Adrenal gland (tissue), 12 donors: ENCODE measurements around the gene RHOBTB3. TPM values are rescaled to one million over a fixed set of nuclear protein-coding genes. Genes with fewer than 3 reads are reported as not detected.
A peak's percentile ranks its signal among the peaks of the same experiment; 100 is the strongest.

Source experiments
- DNase-seq, 7 donors: peaks; one replicate each; pipeline ENCODE4 v3.0.0-alpha.2; 2019 to 2020
- H3K27ac ChIP-seq, 5 donors: fragments of 200-600 bp; sonication (generic) in 4 of 5; 1 replicate in 3 of 5; 2 replicates in 2 of 5; pipeline versions ENCODE4 v1.5.1 to v1.8.0; 2016 to 2020; ENCODE audit warnings: mild to moderate bottlenecking in 1 of 5
- H3K27me3 ChIP-seq: fragments of 200-600 bp; 2 replicates; pipeline ENCODE4 v1.8.0; 2021
- H3K36me3 ChIP-seq, 2 donors: fragments of 200-600 bp; replicated peaks in 1 of 2; 1 replicate in 1 of 2; 2 replicates in 1 of 2; pipeline versions ENCODE4 v1.5.1 to v1.8.0; 2018 to 2022
- H3K4me1 ChIP-seq, 2 donors: fragments of 200-600 bp; replicated peaks in 1 of 2; 1 replicate in 1 of 2; 2 replicates in 1 of 2; pipeline versions ENCODE4 v1.5.1 to v1.8.0; 2018 to 2021
- H3K4me3 ChIP-seq, 4 donors: fragments of 200-600 bp; sonication (generic) in 3 of 4; one replicate each; pipeline ENCODE4 v1.5.1; 2016 to 2018
- H3K9me3 ChIP-seq, 3 donors: fragments of 200-600 bp; sonication (generic) in 1 of 3; replicated peaks in 1 of 3; 1 replicate in 2 of 3; 2 replicates in 1 of 3; pipeline versions ENCODE4 v1.5.1 to v1.8.0; 2016 to 2021
- POLR2A ChIP-seq, 2 donors: fragments of 450-650 bp; IDR thresholded peaks; one replicate each; pipeline ENCODE4 v1.6.1; 2017; ENCODE audit warnings: antibody characterized with exemption in 2 of 2, mild to moderate bottlenecking in 2 of 2, moderate library complexity in 1 of 2
- WGBS, 4 donors: extraction: QIAGEN DNeasy Blood & Tissue Kit in 2 of 4; methylation state at CpG; one replicate each; pipeline versions ENCODE4 v1.1.5 to v1.1.7; 2013 to 2017; 5-methylcytosine and 5-hydroxymethylcytosine counted together
- intact Hi-C, 2 donors: fragments of 100-400 bp; cut with DNase I; formaldehyde crosslinking; loops; one replicate each; pipeline versions ENCODE4 v1.14.1 to v1.15.0; 2022 to 2023
- polyA plus RNA-seq, 3 donors: library from polyadenylated mRNA; stranded (reverse); fragments of 200-250 nt in 2 of 3; fragments of 350-450 nt in 1 of 3; fragmentation: Illumina TruSeq in 1 of 3; extraction: RNeasy Lipid Tissue Mini Kit (QIAGEN cat#74804) in 1 of 3; gene quantifications; one replicate each; pipeline ENCODE4 v1.2.3, GENCODE V29; 2013 to 2014
- total RNA-seq, 9 donors: library from RNA; depleted of rRNA in 4 of 9; stranded (reverse); fragments of >200 nt in 4 of 9; fragments of 120-200 nt in 1 of 9; fragmentation: NEBNext Ultra II Directional in 1 of 9; extraction: Animal tissue kit (Norgen Biotek cat#: 25700) in 1 of 9; gene quantifications; one replicate each; pipeline versions ENCODE4 v1.1.0 to v1.2.4, GENCODE V29; 2013 to 2023
- TF ChIP-seq, protein P1 (sequence below), 6 experiments: fragments of 450-650 bp in 4 of 6; fragments of 200-600 bp in 2 of 6; sonication (generic) in 1 of 6; IDR thresholded peaks; 1 replicate in 5 of 6; 2 replicates in 1 of 6; pipeline versions ENCODE4 v1.5.1 to v1.8.0; 2016 to 2021; ENCODE audit warnings: antibody characterized with exemption in 6 of 6, mild to moderate bottlenecking in 2 of 6, moderate library complexity in 1 of 6
- donor health status: healthy with polysubstance abuse.
- donor health status: Bipolar disorder and iron deficiency.
- donor health status: DM: yes; HTN: yes; CAD: no.
- donor health status: DM: no; HTN: no; CAD: no.
- donor health status: DM: no; HTN: no; CAD: no.
- donor health status: DM: yes; HTN: yes; CAD: no.

The RHOBTB3 gene
- total and polyA plus RNA-seq, 12 donors, result 23.9 to 258 (median 108) TPM

DNA sequence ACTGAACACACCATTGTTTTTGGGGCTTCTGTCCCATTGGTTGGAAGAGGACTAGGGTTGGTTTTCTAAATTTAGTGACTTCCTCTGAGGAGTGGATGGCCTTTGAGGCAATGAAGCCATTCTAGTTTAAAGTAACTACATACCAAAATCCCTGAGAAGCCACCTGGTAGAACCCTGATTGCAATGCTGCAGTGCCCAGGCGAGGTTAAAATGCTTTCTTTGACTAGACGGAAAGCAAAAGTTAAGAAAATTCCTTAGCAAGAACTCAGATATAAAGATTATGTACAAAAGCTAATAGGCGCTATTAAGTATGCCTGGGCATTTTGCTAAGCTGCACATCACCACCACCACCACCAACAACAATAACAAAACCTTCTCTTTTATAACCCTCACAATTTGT is 70.8 kb downstream of the RHOBTB3 start:
- H3K9me3 ChIP-seq, result no peaks in the 10 kb centered on the region
- H3K27ac ChIP-seq, result no peak overlapping the region
- DNase-seq, result no peak
- H3K4me3 ChIP-seq, result no peak overlapping the region
- no peaks in the 10 kb centered on the region for H3K36me3 ChIP-seq
- peaks cover 0 to 9% of the 10 kb centered on the region in 2 donors for H3K4me1 ChIP-seq
- TF ChIP-seq, protein P1, sequence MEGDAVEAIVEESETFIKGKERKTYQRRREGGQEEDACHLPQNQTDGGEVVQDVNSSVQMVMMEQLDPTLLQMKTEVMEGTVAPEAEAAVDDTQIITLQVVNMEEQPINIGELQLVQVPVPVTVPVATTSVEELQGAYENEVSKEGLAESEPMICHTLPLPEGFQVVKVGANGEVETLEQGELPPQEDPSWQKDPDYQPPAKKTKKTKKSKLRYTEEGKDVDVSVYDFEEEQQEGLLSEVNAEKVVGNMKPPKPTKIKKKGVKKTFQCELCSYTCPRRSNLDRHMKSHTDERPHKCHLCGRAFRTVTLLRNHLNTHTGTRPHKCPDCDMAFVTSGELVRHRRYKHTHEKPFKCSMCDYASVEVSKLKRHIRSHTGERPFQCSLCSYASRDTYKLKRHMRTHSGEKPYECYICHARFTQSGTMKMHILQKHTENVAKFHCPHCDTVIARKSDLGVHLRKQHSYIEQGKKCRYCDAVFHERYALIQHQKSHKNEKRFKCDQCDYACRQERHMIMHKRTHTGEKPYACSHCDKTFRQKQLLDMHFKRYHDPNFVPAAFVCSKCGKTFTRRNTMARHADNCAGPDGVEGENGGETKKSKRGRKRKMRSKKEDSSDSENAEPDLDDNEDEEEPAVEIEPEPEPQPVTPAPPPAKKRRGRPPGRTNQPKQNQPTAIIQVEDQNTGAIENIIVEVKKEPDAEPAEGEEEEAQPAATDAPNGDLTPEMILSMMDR (IDR thresholded peaks at IDR 0.05), result no peak
- no peak for TF ChIP-seq POLR2A (IDR thresholded peaks at IDR 0.05)
- no peaks in the 10 kb centered on the region for H3K27me3 ChIP-seq
- 95 to 100% (median 98%) methylated on average over 3 of the region's 3 CpGs for WGBS, 4 donors
- intact Hi-C loops, result no loop called here

DNA sequence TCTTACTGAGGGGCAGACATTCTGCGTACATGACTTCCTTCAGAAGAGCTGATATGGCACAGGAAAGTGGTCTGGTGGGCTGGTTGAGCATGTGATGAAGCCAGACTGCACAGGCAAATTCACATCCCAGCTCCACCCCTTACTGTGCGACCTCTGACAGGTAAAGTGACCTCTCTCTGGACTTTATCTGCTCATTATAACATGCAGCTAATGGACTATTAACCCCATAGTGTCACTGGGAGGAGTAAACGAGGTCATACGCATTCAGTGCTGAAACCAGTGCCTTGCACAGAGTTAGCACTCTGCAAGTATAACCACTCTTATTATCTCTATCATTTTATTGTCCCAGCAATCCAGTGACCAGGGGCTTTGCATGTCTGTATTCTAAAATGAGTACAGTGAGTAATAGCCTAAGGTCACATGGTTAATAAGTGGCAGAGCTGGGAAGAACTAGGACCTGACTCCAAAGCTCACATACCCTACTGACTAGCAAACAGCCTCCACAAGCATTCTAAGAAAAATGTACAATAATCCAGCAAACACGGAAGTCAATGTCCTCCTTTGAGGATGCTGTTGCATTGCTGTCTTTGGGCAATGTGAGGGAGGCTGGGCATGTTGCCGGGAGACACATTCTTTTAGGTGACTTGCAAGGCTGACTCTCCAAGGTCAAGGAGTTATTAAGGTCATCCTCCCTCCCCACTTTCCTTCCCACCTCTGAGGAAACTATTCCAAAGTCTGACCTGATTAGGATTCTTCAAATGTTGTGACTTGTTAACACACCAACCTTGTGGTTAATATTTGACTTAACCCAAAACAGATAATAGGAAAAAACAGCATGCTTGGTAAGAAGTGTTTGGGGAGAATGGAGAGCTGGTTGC is 72.4 kb downstream of the RHOBTB3 start:
- Histone ChIP-seq H3K9me3 (no peaks in the 10 kb centered on the region), H3K27me3 (no peaks in the 10 kb centered on the region), H3K4me1 (peaks cover 4 to 9% of the 10 kb centered on the region in 2 donors), H3K4me3 (no peak overlapping the region), H3K27ac (peak overlapping the region in 1 of 5 donors; percentile 10), H3K36me3 (no peaks in the 10 kb centered on the region)
- peak in 1 of 7 donors; percentile 28 for DNase-seq
- WGBS, 4 donors, result 64 to 82% (median 81%) methylated on average over 6 of the region's 6 CpGs
- no peak for TF ChIP-seq POLR2A (IDR thresholded peaks at IDR 0.05)
- TF ChIP-seq, protein P1 (IDR thresholded peaks at IDR 0.05), result no peak
- intact Hi-C loops, result no loop called here

DNA sequence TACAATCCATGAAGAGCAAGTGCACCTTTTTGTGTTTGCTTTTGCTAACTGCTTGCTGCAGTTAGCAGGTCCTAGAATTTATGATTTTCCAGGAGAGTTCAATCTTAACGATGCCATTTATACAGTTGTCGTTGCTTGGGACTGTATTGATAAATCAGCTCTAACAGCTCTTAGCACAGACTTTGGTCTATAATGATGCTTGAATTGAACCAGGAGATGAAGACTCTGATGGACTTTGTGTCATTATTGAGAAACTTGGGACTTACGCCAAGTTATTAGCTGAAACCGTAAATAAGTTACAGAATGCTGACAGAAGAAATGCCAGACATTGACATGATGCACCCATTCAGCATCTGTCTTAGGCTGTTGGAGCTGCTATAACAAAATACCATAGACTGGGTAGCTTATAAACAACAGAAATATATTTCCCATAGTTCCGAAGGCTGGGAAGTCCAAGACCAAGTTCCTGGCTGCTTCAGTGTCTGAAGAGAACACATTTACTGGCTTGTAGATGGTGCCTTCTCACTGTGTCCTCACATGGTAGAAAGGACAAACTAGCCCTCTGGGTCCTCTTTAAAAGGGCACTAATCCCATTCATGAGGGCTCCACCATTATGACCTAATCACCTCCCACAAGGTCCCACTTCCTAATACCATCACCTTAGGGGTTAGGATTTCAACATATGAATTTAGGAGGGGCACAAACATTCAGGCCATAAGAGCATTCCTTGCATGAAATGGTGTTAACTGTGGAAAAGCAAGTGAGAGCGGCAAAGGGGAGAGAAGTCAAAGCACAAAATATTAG is 73.8 kb downstream of the RHOBTB3 start:
- intact Hi-C loops, result no loop called here
- Histone ChIP-seq H3K9me3 (no peaks in the 10 kb centered on the region), H3K27me3 (no peaks in the 10 kb centered on the region), H3K36me3 (no peaks in the 10 kb centered on the region), H3K4me1 (peaks cover 14 to 18% of the 10 kb centered on the region in 2 donors), H3K27ac (no peak overlapping the region), H3K4me3 (no peak overlapping the region)
- DNase-seq, result no peak
- WGBS, 4 donors, result 78 to 97% (median 89%) methylated on average over 6 of the region's 6 CpGs
- TF ChIP-seq POLR2A (IDR thresholded peaks at IDR 0.05), result no peak
- TF ChIP-seq, protein P1 (IDR thresholded peaks at IDR 0.05), result no peak

DNA sequence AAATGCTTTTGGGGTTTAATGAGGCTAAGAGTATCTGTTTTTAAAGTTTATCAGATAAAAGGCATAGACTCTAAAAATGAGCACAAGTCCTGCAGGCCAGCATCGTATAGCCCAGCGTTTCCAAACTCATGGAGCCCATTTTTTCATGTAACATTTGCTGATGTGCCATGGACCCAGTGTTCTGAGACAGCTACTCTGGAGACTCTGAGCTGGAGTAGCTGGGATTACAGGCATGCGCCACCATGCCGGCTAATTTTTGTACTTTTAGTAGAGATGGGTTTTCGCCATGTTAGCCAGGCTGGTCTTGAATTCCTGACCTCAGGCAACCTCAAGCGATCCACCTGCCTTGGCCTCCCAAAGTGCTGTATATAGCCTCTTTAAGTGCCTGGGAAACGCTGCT is 75.6 kb downstream of the RHOBTB3 start:
- 85 to 99% (median 92%) methylated on average over 7 of the region's 7 CpGs for WGBS, 4 donors
- Histone ChIP-seq H3K27ac (no peak overlapping the region), H3K27me3 (no peaks in the 10 kb centered on the region), H3K36me3 (no peaks in the 10 kb centered on the region), H3K4me1 (peaks cover 21 to 31% of the 10 kb centered on the region in 2 donors), H3K4me3 (no peak overlapping the region), H3K9me3 (no peaks in the 10 kb centered on the region)
- peak in 1 of 7 donors; percentile 11 for DNase-seq
- intact Hi-C loops, result no loop called here
- TF ChIP-seq POLR2A (IDR thresholded peaks at IDR 0.05), result no peak
- TF ChIP-seq, protein P1 (IDR thresholded peaks at IDR 0.05), result no peak
